Measurements from ENCODE around the gene VPS4A. TPM values are rescaled to one million over a fixed set of nuclear protein-coding genes. Genes with fewer than 3 reads are reported as not detected.

The VPS4A gene
- total RNA-seq, 2 donors from 2014 or later: 28.6 to 37.8 TPM

- Mint-ChIP-seq H3K9me3 (no peaks in the 10 kb centered on the region), H3K4me1 (peaks cover 3% of the 10 kb centered on the region), H3K27me3 (ENCODE audit: insufficient read depth) (no peaks in the 10 kb centered on the region), H3K36me3 (ENCODE audit: low read depth) (peaks cover 30% of the 10 kb centered on the region), H3K27ac (no peak overlapping the region), H3K4me3 (no peak overlapping the region)
- H3K9me3 ChIP-seq (ENCODE audit: control insufficient read depth, low read length): no peaks in the 10 kb centered on the region
- no peak for TF ChIP-seq CTCF (conservative IDR thresholded peaks at IDR 0.05)
- no peaks in the 10 kb centered on the region for H3K27me3 ChIP-seq (ENCODE audit: control insufficient read depth, insufficient read depth, low read length, poor library complexity, severe bottlenecking)
- H3K9ac ChIP-seq (ENCODE audit: extremely low read depth, low read length, poor library complexity, severe bottlenecking): no peak overlapping the region
- H3K36me3 ChIP-seq (ENCODE audit: control insufficient read depth, insufficient read depth, low read length): peaks cover 31% of the 10 kb centered on the region
- no peak overlapping the region for H3K27ac ChIP-seq (ENCODE audit: low read depth, low read length)
- H3K4me1 ChIP-seq (ENCODE audit: control insufficient read depth, insufficient read depth, low read length): peaks cover 4% of the 10 kb centered on the region
- 96 to 100% methylated on average over 1 to 3 of the region's 3 CpGs for WGBS, 2 experiments (ENCODE audit: insufficient coverage in 1 of 2, insufficient read length in 1 of 2)
- DNase-seq: no peak
- no peak overlapping the region for H3K4me3 ChIP-seq (ENCODE audit: low read length)
These were observed 40.8 kb upstream of the VPS4A start for GRCh38 chr16:69270395-69270794.

DNA sequence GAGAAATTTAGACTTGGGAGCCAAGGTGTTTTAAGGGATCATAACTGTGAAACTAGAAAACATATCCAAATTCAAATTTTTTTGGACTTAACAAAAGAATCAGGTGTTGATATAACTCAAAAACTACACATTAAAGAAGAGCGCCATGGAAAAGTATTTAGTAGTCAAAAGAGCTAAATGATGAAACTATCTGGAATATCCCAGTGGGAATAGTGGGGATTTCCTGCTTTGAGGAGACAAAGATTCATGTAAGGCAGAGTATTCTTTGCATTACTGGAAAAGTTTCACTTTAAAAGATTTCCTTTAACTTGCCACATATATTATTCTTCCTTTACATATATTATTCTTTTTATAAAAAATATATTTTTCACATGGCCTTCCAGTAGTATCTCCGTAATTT is 40.3 kb upstream of the VPS4A start:
- Histone ChIP-seq H3K36me3 (ENCODE audit: control insufficient read depth, insufficient read depth, low read length) (peaks cover 31% of the 10 kb centered on the region), H3K9me3 (ENCODE audit: control insufficient read depth, low read length) (no peaks in the 10 kb centered on the region), H3K4me3 (ENCODE audit: low read length) (no peak overlapping the region), H3K27ac (ENCODE audit: low read depth, low read length) (no peak overlapping the region), H3K9ac (ENCODE audit: extremely low read depth, low read length, poor library complexity, severe bottlenecking) (no peak overlapping the region), H3K27me3 (ENCODE audit: control insufficient read depth, insufficient read depth, low read length, poor library complexity, severe bottlenecking) (no peaks in the 10 kb centered on the region), H3K4me1 (ENCODE audit: control insufficient read depth, insufficient read depth, low read length) (peaks cover 4% of the 10 kb centered on the region)
- H3K36me3 Mint-ChIP-seq (ENCODE audit: low read depth): peaks cover 30% of the 10 kb centered on the region
- WGBS, 2 experiments (ENCODE audit: insufficient coverage in 1 of 2, insufficient read length in 1 of 2): 91% methylated on average over 2 of the region's 2 CpGs; no CpG with 5 or more reads in 1 of the 2 experiments
- no peak overlapping the region for H3K4me3 Mint-ChIP-seq
- H3K4me1 Mint-ChIP-seq: peaks cover 3% of the 10 kb centered on the region
- no peaks in the 10 kb centered on the region for H3K9me3 Mint-ChIP-seq
- H3K27me3 Mint-ChIP-seq (ENCODE audit: insufficient read depth): no peaks in the 10 kb centered on the region
- no peak for TF ChIP-seq CTCF (conservative IDR thresholded peaks at IDR 0.05)
- no peak for DNase-seq
- no peak overlapping the region for H3K27ac Mint-ChIP-seq

DNA sequence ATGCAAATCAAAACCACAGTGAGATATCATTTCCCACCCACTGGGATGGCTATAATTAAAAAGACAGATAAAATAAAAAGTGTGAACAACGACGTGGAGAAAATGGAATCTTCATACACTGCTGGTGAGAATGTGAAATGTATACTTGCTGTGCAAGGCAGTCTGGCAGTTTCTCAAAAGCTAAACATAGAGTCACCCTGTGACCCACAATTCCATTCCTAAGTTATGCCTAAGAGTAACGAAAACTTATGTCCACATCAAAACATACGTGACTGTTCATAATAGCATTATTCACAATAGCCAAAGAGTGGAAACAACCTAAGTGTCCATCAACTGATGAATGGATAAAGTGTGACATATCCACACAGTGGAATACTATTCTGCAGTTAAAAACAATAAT is 38.1 kb upstream of the VPS4A start:
- no peak for TF ChIP-seq CTCF (conservative IDR thresholded peaks at IDR 0.05)
- Histone ChIP-seq H3K9ac (ENCODE audit: extremely low read depth, low read length, poor library complexity, severe bottlenecking) (no peak overlapping the region), H3K27me3 (ENCODE audit: control insufficient read depth, insufficient read depth, low read length, poor library complexity, severe bottlenecking) (no peaks in the 10 kb centered on the region), H3K4me3 (ENCODE audit: low read length) (no peak overlapping the region), H3K9me3 (ENCODE audit: control insufficient read depth, low read length) (no peaks in the 10 kb centered on the region), H3K36me3 (ENCODE audit: control insufficient read depth, insufficient read depth, low read length) (peaks cover 31% of the 10 kb centered on the region), H3K27ac (ENCODE audit: low read depth, low read length) (no peak overlapping the region), H3K4me1 (ENCODE audit: control insufficient read depth, insufficient read depth, low read length) (peaks cover 4% of the 10 kb centered on the region)
- Mint-ChIP-seq H3K27me3 (ENCODE audit: insufficient read depth) (no peaks in the 10 kb centered on the region), H3K4me3 (no peak overlapping the region), H3K4me1 (peaks cover 3% of the 10 kb centered on the region), H3K9me3 (no peaks in the 10 kb centered on the region), H3K27ac (no peak overlapping the region), H3K36me3 (ENCODE audit: low read depth) (peaks cover 26% of the 10 kb centered on the region)
- no peak for DNase-seq
- WGBS, 2 experiments (ENCODE audit: insufficient coverage in 1 of 2, insufficient read length in 1 of 2): 93 to 94% methylated on average over 3 to 4 of the region's 4 CpGs

Data from endodermal cell (in vitro differentiated cells).